GM19467 (cell line): ENCODE measurements around the gene RFC2.

ENCODE experiments used
- ATAC-seq: cut with Tn5 transposase; IDR thresholded peaks from one replicate; pipeline ENCODE4 v1.9.1; 2021; ENCODE audit warnings: mild to moderate bottlenecking, moderate library complexity; ENCODE audit not compliant: unreplicated experiment

RFC2 gene

DNA sequence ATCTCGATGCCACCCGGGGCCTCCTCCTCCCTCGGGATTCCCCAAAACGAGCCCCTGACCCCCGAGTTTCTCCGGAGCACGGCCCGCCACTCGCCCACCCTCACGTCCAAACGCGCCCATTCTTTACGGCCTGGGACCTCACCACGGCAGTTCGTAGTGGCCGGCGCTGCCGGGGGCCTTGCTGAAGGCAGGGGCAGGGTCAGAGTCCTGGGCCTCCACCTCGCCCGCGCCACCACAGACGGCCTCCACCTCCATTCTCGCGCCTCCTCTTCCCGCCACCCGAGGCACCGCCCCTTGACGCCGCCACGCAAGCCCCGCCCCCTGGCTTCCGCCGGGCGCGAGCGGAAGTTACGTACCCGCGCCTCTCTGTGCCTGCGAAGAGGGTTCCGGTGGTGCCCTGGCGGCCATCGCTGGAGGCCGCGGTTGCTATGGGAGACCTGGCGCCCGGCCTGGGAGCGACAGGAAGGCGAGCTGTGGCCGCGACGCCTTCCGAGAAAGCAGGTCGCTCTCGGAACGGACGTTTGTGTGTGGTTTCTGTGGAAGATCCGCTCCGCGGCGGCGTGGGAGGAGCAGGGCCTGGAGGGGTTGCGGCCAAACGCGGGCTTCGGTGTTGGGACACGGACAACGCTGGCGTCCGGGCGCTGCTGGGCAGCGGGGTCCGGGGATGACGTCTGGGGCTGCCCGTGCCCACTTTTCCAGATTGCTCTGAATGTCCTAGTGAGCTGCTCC is at the start of gene RFC2:
RFC2 (minus strand) TSS at position 271 of the 729 bp plus-strand sequence; CDS start at position 255, 16 bp downstream.
- ATAC-seq: peak; percentile 89

DNA sequence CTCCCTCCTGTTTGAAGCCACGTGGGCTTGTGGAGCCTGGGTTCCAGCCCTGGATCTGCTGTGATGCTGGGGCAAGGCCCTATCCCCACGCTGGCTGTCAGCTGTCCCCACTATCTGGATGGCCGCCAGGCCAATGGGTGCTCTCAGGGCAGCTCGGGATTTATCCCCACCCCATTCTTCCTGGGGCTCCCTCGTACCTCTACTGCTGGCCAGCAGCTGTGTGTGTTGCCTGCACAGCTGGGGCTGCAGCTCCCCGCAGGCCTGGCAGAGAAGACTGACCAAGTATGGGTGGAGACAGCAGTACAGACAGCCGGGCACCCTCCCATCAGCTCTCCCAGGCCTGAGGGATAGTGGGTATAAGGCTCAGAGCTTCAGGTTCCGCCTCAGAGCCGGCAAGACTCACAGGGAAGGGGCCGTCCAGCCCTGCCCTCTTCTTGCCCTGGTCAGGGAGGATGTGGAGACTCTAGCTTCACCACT is 48.6 kb upstream of the RFC2 start:
- no peak for ATAC-seq

DNA sequence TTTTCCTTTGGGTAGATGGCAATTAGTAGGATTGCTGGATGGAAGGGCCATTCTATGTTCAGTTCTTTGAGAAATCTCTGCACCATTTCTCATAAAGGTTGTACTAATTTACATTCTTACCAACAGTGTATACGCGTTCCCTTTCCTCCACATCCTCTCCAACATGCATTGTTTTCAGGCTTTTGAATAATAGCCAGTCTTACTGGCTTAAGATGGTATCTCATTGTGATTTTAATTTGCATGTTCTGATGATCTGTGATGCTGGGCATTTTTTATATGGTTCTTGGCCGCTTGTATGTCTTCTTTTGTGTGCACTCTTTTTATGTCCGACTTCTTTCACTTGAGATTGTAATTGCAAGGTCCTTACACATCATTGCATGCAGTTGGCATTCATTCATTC is 46.7 kb upstream of the RFC2 start:
- no peak for ATAC-seq

DNA sequence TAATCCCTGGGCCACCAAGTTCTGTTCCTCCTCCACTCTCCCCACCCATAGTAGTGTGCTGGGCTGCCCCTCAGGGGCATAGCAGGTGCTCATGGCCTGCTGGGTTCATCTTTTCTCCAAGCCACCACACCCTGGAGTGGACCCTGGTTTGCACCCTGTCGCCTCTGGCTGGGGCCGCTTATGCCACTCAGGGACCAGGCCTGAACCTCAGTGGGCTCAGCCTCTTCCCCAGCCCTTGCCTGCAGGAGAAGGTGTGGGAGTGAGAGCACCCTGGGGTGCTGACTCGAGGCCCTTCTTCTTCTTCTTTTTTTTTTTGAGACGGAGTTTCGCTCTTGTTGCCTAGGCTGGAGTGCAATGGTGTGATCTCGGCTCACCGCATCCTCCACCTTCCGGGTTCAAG is 45.2 kb upstream of the RFC2 start:
- ATAC-seq: no peak

DNA sequence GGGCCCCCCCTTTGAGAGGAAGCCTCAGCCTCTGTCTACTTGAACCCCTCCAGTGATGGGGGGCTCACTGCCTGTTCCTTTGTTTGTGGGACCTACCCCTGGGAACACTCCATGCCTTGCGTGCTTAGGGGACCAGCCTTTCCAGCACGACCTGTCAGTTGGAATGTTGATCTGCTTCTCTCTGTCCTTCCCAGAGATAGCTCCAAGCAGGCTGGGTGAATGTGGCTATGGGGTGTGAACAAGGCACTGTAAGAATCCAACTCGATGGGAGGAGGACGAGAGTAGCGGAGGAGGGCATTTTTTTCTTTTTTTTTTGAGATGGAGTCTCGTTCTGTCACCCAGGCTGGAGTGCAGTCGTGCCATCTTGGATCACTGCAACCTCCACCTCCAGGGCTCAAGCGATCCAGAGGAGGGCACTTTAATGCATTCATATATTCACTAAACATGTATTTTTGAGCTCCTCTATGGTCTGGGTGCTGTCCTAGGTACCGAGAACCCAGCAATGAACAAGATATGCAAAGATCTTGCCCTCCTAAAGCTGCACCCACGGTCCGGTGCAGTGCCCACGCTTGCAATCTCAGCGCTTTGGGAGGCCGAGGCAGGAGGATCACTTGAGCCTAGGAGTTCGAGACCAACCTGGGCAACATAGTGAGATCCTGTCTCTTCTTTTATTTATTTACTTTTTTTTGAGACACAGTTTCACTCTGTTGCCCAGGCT is 43.5 kb upstream of the RFC2 start:
- no peak for ATAC-seq

DNA sequence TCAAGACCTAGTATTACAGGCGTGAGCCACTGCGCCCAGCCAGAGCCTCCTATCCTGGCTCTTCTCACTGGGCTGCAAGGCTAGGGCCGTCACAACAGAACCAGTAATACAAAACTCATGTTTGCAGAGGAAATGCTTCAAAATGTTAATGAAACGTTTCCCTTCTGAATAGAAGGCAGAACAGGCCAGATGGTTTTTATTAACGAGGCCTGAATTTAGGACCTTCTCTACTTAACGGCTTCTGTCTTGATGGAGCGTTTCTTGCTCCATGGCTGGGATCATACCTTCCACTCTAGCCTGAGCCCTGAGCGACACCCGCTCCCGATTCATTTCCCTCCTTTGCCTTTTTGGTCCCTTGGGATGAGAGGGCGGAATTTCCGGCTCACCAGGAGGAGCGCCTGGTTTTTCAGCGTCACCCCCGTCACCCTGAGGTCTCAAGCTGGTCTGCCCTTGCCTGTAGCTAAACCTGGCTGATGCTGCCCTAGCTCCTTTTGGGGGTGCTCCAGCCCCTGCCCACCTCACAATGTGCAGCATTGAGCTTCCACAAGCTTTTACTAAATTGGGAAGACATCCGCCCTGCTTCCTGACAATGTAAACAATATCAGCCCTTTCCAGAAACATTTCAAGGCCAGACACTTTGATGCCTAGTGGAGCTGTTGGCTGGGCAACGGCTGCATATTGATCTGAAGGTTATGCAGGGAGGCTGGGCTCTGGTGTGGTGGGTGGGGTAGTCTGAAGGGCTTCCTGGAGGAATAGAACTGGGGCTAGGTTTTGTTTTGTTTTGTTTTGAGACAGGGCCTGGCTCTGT is 40.2 kb upstream of the RFC2 start:
- no peak for ATAC-seq

DNA sequence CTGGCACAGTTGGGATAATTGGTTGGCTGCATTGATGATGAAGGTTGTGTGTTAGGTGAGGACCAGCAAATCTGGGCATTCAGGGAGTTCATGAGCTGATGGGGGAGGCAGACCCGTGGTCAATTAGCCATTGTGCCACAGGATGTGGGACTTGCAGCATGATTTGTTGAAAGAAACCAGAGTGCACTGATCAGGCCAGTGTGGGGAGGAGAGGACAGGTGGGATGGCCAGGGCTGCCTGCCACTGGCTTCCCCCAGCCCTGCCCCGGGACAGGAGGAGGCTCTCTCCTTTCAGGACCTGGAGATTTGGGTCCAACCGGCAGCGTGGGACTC is 39.3 kb upstream of the RFC2 start:
- ATAC-seq: no peak

DNA sequence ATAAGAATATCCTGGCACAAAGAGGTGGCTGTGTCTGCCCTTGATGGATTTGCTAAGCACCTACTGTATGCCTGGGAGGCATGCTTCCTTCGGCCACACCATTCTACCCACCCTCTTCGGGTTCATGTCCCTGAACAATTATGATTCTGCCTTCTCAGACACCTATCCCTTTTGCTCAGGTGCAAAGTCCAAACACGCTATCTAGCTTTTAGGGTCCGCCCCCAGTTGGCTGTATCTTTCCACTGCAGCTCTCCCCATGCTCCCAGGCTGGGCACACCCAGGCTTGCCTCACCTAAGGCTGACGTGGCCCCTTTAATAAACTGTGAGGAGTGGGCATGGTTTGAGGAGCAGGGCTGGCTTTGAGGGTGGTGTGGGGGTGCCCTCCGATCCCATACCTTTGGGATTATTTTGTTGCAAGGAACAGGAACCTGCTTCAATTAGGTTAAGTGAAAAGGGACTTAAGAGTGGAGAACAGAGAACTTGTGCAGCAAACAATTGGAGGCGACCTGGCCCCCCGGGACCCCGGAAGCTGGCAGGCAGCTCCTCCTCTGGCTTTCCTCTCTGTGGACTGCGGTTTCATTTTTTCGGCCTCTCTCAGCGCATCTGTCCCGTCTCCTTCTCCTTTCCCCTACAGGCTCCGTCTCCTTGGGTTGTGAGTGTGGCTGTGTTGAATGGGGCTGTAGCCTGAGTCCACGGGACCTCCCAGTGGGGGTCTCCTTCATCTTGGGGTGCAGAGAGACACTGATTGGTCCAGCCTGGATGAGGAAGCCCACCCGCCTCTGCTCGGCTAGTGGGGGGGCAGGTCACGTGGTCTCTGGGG is 38.8 kb upstream of the RFC2 start:
- ATAC-seq: no peak

DNA sequence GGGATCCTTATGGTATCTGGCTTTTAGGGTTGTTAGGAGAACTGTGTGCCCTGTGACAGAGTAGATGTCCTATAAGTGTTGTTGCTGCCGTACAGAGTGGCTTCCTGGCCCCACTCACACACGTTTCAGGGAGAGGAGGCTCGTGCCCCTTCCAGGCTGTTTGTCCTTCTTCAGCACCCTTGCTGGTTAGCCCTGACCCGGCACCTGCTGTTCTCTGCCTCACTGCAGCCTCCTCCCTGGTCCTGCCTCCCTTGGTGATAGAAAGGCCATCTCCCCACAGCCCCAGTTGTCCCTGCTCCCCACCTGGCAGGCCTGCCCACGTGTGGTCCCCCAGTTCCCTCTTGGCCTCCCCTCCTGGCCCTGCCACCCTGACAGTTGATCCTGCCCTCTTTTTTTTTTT is 37.3 kb upstream of the RFC2 start:
- ATAC-seq: no peak

DNA sequence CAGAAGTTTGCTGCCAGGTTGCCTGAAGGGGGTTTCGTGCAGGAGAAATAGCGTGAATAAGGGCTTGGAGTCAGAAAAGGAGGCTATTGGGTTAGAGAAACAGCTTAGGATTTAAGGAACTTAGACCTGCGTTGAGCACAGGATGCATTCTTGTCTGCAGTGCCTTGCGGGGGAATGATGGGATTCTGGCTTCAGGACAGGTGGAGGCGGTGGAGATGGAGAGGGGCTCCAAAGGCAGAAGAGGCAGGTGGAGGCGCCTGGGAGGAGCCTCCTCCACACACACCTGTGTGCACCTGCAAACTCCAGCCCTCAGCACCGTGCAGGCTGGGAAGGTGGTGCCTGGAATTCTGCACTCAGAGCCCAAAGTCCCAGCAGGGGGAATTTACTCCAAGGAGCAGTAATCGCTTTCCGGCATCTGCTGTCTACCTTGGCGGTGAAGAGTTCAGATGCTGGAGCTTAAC is 36.8 kb upstream of the RFC2 start:
- ATAC-seq: no peak

DNA sequence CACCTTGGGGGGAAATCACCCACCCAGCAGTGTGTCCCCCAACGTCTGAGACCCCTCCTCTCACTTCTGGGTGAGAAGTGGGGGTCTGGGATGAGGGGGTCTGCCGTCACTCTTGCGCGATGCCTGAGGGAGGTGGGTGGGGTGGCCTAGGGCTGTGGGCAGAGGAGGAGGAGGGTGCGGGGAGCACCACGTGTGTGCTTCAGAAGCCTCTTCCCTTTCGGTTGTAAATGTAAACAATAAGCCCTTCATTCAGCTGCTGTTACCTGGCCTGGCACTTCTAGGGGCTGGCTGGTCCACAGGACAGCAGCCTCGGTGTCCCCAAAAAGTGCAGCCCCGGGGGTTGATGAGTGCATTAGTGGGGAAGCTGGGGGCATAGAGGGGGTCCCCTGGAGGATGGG is 36.4 kb upstream of the RFC2 start:
- ATAC-seq: no peak

DNA sequence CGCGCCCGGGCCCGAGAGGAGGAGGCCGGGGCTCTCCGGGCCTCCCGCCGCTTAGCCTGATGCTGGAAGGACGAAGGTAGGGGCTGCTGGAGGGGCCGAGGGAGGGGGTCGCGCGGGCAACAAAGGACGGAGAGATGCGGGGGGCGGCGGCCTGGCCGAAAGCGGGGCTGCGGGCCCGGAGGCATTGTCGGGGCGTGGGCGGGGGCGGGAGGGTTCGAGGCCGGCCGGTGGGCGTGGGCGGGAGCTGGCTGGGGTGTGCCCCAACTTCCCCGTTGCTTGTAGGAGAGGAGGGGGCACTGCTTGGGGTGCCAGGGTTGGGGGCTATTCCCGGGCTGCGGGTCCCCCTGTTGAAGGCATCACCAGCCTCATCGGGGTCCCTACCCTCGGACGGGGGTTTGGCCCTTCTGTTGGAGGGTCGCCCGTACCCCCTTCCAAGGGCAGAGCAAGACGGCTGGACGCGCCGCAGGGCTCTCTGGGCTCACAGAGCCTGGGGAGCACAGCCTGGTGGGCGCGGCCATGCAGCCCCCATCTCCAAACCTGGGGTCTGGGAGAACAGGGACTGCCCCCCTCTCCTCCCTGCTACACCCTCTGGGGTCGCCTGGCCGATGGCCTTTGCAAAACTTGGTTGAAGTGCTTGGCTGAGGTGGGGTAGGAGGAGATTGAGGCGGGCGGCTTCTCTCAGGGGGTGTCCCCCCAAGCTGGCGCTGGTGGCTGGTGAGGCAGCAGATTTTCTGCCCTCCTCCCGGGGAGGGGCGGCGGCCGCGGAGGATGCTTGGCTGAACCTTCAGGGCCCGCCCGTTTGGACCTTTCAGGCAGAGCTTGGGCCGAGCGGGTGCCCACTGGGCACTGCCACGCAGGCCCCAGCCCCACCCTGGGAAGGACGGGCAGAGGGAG is 35.7 kb upstream of the RFC2 start:
- ATAC-seq: no peak

DNA sequence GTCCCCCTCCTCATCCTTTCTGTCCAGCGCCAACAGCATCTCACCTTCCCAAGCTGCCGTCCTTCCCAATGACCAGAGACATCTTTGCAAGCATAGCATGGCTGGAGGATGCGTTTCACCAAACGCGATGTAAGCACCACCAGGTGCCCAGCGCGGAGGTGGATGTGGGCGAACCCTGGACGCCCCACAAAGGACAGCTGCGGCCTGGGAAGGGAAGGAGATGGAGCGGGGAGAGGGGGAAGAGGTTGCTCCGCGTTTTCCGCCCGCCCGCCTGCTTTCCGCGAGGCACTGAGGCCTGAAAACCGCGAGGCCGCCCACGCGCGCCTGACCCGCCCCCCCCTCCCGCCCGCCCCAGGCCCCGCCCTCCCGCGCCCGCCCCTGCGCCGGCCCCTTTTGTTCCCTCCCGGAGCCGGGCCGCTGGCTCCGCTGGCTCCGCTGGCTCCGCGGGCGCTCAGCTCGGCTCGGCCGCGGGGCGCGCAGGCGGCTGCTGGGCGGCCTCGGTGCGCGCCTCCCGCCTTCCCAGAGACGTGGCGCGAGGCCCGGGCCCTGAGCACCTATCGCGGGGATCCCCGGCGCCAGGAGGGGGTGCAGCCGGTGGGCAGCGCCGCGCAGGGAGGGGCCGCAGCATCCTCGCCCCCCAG is 34.9 kb upstream of the RFC2 start, which contains the start of gene CLIP2:
CLIP2 (plus strand) TSS at position 390 of the 641 bp plus-strand sequence. CDS start 28,140 bp downstream, outside the sequence.
- peak; percentile 40 for ATAC-seq

DNA sequence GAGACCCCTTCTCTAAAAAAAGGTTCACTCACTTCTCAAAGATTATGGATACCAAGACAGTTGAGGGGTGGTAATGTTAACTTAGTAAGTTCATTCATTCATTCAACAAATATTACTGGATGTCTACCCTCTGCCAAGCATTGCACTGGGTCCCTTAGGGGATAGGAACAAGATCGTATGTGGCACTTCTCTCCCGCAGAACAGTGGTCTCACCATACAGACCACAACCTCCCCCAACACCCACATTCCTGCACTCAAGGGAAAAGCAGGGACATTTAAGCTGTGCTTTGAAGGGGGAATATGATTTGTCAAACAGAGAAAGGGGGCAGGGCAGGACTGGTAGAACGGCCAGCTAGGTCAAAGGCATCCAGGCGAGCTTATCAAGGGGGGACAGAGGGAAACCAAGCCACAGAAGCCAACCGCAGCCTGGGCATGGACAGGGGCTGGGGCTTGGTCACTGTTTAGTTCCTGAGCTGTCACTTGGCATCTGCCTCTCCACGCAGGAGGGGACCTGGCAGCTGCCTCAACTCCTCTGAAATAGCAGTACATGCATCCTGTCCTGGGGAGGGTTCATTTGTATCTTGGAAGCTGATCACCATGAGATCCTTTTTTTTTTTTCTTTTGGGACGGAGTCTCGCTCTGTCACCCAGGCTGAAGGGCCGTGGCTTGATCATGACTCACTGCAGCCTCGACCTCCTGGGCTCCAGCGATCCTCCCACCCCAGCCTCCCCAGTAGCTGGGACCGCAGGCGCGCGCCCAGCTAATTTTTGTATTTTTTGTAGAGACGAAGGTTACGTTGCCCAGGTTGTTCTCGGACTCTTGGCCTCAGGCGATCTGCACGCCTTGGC is 34.1 kb upstream of the RFC2 start:
- ATAC-seq: no peak

DNA sequence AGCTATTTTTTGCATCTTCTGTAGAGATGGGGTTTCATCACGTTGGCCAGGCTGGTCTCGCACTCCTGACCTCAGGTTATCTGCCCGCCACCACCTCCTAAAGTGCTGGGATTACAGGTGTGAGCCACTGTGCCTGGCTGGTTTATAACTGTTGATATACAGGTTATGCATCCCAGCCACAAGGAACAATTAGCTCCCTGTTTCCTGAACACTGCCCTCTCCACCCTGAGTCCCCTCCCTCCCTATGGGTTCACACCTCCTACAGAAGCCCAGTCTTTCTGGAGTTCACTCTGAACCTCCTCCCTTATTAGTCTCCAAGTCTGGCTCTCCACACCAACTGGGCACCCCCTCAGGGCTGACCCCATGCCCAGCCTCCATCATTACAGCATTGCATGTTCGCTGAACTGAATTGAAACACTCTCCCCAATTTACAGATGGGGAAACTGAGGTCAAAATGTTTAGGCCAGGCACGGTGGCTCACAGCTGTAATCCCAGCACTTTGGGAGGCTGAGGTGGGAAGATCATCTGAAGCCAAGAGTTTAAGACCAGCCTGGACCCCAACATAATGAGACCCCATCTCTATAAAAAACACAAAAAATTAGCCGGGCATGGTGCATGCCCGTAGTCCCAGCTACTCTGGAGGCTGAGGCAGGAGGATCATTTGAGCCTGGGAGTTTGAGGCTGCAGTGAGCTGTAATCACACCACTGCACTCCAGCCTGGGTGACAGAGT is 33.3 kb upstream of the RFC2 start:
- ATAC-seq: no peak

DNA sequence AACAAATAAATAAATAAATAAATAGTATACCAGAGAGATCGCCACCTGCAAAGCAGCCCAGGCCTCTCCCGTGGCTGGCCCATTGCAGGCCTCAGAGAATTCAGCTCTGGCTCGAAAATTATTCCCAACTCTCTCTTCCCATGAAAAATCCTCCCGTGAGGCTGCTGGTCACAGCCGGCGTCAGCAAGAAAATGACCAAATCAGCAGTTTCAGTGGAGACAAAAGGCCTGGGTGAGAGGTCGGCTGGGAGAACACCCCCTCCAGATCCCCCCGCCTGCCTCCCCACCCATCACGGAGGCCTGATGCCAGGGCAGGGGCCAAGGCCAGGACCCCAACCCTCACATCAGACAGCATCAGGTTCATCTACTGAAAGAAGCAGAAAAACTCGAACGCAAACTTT is 31.9 kb upstream of the RFC2 start:
- no peak for ATAC-seq

DNA sequence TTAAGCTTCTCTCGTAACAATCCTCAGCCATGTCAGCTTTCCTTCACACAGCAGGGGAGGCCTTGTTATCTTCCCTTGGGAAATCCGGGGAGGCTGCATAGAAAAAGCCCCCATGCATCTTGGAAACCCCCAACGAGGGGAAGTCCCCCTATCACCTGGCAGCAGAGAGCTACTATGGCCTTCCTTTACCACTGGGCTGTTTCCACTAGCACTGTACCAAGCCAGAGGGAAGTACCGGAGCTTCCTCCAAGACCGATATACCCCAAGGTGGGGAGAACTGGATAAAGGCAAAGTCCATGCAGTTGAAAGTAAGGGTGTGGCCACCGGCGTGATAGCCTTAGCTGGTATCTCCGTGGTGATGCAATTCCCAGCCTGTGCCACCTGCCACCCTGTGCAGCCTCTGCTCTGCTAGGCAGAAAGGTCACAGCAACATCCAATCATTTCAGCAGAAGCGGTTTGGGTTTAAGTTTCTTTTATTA is 30.6 kb upstream of the RFC2 start:
- ATAC-seq: no peak
